ENCODE data around the gene HOMER3.

DNA sequence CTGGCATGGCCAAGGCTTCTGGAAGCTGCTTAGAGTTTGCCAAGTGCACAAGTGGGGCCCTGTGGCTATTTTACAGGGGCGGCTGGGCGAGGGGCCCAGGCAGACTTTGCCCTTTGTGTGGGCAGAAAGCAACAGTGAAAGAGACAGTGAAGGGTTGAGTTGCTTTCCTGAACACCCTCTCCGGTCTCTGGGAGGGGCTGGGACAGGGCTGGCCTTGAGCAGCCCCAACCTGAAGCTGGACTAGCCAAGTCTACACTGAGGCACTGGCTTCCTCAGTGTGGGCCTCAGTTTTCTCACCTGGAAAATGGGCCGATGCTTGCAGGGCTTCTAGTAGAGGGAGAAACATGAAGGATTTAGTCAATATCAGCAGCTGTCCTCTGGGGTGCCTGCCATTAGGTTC lies 2.4 kb upstream of the HOMER3 start:
- TF ChIP-seq POLR2A (IDR thresholded peaks at IDR 0.05): no peak
- TF ChIP-seq CTCF (IDR thresholded peaks at IDR 0.05): no peak
- no peak for TF ChIP-seq POLR2AphosphoS5 (IDR thresholded peaks at IDR 0.05)
